GM18502 (cell line): ENCODE measurements around the gene LGALS4.
"Not testable (repeated sequence)": the region's sequence is repeated elsewhere in the genome, so short reads cannot be mapped to it uniquely, and the experiment has no call there.

Experiments used
- ATAC-seq: cut with Tn5 transposase; IDR thresholded peaks from one replicate; pipeline ENCODE4 v1.9.1; 2021; ENCODE audit warnings: mild to moderate bottlenecking; ENCODE audit not compliant: unreplicated experiment, poor library complexity

The LGALS4 gene

GRCh38 chr19:38800577-38801347, 12.0 kb downstream of the LGALS4 start:
- no peak for ATAC-seq

- ATAC-seq = no peak
Observed at GRCh38 chr19:38799104-38799503, 13.6 kb downstream of the LGALS4 start.

- not testable (repeated sequence) for ATAC-seq
Observed at GRCh38 chr19:38797781-38798180, 15.0 kb downstream of the LGALS4 start.

DNA sequence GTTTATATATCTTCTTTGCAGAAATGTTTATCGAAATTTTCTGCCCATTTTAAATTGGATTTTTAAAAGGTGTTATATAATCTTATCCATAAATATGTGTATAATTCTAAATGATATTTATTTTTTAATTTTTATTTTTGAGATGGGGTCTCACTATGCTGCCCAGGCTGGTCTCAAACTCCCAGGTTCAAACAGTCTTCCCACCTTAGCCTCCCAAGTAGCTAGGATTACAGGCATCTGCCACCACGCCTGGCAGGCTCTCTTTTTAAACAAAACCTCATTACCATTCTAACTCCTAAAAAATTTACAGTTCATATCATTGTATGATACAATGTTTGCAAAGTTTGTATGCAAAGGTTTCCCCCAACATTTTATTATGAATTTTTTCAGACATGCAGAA, 16.6 kb downstream of the LGALS4 start:
- no peak for ATAC-seq

DNA sequence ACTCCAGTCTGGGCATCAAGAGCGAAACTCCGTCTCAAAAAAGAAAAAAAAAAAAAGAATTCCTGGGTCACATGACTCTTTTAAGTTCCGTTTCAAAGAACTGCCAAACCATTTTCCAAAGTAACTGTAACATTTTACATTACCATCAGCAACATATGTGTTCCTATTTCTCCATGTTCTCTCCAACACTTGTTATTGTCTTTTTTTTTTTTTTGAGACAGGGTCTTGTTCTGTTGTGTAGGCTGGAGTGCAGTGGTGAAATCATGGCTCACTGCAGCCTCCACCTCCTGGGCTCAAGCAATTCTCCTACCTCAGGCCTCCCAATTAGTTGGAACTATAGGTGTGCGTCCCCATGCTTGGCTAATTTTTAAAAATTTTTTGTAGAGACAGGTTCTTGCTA, 17.2 kb downstream of the LGALS4 start:
- no peak for ATAC-seq

DNA sequence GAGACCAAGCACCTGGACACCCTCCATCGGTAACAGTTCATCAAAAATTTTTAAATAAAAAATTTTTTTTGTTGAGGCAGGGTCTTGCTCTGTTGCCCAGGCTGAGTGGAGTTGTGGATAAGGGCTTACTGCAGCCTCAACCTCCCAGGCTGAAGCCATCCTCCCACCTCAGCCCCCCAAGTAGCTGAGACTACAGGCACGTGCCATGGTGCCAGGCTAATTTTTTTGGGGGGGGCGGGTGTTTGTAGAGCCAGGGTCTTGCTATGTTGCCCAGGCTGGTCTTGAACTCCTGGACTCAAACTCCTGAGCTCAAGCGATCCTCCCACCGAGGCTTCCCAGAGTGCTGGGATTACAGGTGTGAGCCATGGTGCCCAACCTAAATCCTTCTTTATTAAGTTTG, 19.1 kb downstream of the LGALS4 start:
- no peak for ATAC-seq

GRCh38 chr19:38793177-38793576, 19.6 kb downstream of the LGALS4 start:
- ATAC-seq = no peak

DNA sequence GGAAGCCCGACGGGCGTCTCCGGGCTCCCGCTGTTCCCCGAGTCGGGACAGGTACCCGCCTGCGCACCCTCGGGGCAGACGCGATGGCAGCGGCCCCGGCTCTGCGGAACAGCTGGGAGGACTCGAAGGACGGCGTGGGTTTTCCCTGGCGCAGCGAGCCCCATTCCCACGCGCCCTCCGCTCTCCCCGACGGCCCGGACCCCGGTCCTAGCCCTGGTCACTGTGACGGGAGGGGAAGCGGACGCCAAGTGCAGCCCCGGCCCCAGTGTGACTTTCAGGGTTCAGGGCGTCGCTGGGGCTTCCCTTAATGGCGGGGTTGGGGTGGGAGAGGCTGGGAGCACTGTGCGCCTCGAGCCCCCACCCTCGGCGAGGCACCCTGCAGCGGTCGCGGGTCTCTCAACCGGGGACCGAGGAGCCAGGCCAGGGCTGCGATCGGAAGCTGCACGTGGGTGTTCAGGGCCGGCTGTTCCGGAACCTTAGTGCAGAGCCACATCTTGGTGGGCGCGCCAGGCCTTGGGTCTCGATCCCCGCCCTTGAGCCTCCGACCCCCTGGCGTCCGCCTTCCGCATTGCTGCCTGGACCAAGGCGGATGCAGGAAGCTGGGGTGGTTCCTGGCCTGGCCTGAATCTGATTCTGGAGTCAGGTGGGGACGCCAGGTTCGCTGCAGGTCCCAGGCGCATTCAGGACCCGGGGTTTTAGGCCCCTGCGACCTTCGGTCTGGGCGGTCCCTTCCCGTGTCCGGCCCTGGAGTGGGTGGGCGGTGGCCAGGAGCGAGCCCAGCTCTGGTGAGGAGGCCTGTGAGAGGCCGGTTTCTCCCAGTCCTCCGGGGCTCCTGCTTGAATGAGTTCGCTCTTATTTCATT, 20.3 kb downstream of the LGALS4 start:
- no peak for ATAC-seq

DNA sequence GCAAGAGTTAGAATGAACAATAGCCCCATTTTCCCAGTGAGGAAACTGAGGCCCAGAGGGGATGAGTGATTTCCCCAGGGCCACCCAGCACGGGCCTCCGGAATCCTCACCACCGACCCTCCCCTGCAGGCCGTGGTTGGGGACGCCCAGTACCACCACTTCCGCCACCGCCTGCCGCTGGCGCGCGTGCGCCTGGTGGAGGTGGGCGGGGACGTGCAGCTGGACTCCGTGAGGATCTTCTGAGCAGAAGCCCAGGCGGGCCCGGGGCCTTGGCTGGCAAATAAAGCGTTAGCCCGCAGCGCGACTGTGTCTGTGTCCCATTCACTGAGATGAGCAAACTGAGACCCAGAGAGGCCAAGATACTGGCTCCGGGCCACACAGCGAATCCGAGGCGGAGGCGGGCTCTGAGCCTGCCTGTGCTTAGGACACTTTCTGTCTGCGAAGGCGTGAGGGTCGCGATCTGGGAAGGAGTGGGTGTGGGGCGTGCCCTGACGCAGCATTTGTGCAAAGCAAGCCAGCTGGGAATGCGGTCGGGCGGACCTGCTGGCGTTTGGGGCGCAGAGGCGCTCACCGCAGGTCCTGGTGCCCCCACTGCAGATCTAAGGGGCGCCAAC, 21.2 kb downstream of the LGALS4 start:
- ATAC-seq = peak; percentile 56

DNA sequence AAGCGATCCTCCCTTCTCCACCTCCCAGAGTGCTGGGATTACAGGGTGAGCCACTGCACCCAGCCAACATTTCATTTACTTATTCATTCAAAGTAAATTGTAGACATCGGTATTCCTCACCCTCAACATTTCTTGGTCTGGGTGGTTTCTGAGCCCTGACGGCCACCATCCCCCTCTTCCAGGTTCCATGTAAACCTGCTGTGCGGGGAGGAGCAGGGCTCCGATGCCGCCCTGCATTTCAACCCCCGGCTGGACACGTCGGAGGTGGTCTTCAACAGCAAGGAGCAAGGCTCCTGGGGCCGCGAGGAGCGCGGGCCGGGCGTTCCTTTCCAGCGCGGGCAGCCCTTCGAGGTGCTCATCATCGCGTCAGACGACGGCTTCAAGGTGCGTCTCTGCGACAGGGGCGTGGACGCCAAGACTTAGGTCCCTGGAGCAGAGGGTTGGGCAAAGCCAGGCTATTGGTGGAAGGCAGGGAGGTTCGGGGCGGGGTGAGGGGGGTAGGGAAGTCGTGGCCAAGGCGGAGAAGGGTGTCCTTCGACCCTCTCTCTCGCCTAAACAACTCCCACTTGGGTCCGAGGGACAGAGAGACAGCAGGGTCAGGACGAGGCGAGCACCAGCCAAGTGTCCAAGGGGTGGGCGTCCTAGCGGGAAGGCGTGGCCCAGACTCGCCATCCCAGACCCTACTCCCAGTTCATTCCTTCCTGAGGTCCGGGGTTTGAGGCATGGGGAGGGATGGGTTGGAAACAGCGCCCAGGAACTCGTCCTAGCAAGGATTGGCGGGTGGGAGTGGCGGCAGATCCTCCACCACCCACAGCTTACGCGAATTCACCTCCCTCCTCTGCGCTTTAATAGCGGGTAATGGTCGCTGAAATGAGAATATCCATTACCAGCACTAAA, 22.0 kb downstream of the LGALS4 start:
- ATAC-seq = not testable (repeated sequence)

DNA sequence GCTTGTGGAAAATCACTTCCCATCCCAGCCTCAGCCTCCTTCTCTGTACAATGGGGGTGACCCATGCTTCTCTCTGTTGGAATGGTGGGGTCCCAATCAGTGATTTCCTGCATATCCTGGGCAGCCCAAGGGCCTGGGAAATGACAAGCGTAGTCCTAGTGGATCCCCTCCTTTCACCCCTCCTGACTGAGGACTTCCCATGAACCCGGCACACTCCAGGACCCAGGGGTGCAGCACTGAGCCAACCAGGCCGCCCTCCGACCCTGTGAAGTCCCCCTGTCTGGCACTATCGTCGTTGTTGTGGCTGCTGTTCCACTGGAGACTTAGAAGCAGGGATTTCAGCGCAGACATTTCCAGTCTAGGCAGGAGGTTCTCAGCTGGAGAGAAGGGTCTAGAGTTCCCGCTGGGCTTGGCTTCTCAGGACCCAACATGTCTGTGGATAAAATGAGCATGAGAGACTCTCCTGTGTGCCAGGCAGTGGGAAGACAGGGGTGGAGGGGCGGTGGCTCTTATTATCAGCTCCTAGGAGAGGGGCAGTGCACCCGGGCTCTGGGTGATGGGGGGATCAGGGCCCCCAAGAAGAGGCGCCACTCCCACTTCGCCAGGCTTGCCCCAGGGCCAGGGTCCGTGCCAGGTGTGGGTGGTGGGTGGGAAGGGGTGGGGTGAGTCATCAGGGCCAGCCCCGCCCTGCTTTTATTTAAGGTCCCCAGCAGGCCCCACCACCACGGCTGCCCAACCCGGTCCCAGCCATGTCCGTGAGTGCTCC, 24.1 kb downstream of the LGALS4 start, which contains the start of gene LGALS7B:
TSS of gene LGALS7B (plus strand) at position 723 of the 766 bp plus-strand sequence. CDS start at position 750, 27 bp downstream.
- no peak for ATAC-seq

DNA sequence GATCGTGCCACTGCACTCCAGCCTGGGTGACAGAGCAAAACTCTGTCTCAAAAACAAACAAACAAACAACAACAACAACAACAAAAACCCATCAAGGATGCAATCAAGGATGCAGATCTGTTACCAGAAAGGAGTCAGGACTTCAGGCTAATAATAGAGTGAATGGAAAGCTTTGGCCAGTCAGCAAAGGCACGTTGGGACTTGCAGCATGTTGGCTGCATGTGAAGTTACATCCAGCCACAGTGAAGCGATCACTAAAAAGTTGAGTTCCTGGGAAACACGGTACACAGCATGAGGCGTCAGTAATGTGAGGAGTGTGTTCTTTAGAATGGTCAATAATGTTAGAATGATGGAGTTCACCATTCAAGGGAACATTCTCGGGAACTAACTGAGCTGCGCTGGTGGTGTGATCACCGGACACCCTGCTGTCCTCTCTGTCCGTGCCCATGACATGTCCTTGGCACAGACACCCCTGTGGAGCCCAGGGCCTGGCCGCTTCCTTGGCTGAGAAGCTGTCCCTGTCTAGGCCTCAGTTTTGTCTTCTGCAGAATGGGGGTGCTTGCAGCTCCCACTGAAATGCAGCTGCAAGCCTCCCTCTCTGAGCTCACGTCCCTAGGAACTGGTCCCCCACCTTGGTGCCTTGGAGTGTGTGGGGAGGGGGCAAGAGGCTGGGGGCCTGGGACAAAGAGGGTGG, 26.0 kb downstream of the LGALS4 start:
- ATAC-seq = no peak

DNA sequence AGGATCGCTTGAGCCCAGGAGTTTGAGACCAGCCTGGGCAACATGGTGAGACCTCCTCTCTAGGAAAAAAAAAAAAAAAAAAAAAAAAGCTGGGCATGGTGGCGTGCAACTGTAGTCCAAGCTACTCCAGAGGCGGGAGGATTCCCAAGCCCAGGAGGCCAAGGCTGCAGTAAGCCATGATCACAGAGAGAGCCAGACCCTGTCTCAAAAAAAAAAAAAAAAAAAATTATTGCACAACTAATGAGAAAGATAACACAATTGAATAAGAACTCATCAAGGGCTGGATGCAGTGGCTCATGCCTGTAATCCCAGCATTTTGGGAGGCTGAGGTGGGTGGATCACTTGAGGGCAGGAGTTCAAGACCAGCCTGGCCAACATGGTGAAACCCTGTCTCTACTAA, 26.7 kb downstream of the LGALS4 start:
- ATAC-seq = not testable (repeated sequence)

- no peak for ATAC-seq
Observed at GRCh38 chr19:38785187-38785699, 27.5 kb downstream of the LGALS4 start.

- no peak for ATAC-seq
Observed at GRCh38 chr19:38784224-38784623, 28.5 kb downstream of the LGALS4 start.

DNA sequence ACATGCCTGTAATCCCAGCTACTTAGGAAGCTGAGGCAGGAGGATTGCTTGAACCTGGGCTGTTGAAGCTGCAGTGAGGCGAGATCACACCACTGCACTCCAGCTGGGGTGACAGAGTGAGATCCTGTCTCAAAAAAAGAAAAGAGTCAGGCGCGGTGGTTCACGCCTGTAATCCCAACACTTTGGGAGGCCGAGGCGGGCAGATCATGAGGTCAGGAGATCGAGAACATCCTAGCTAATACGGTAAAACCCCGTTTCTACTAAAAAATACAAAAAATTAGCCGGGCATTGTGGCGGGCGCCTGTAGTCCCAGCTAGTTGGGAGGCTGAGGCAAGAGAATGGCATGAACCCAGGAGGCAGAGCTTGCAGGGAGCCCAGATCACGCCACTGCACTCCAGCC, 30.5 kb downstream of the LGALS4 start:
- not testable (repeated sequence) for ATAC-seq

- no peak for ATAC-seq
Observed at GRCh38 chr19:38781058-38781457, 31.7 kb downstream of the LGALS4 start.

GRCh38 chr19:38780443-38780842, 32.3 kb downstream of the LGALS4 start:
- ATAC-seq = no peak
